T-helper 9 cell (primary cell): ENCODE measurements around the gene SCN8A.
"Not testable (repeated sequence)": the region's sequence is repeated elsewhere in the genome, so short reads cannot be mapped to it uniquely, and the experiment has no call there.

Experiments used
- DNase-seq: peaks from one replicate; pipeline ENCODE4 v3.0.0-alpha.2; 2020

SCN8A gene

DNA sequence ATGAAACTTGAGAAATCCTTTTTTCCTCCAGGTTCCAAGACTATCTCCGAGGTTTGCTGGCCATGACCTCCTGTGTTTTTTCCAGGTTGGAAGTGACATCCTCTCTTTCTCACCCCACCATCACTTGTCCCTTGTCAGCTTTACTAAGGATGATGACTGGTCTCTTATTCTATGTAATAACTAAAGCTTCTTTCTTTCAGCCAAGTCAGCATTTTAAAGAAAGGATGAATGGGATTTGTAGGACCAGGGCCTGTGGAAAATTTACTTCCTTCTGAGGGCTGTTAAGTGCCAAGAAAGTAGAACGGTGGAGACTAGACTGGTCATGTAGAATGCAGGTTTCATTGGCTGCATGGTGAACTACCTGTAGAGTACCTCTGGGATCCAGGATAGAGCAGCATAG lies 183.9 kb downstream of the SCN8A start:
- DNase-seq, result no peak

GRCh38 chr12:51777457-51777856 lies 186.4 kb downstream of the SCN8A start:
- no peak for DNase-seq

- no peak for DNase-seq
Observed at GRCh38 chr12:51777973-51778372, 186.9 kb downstream of the SCN8A start.

GRCh38 chr12:51779876-51780275 lies 188.8 kb downstream of the SCN8A start:
- DNase-seq, result no peak

DNA sequence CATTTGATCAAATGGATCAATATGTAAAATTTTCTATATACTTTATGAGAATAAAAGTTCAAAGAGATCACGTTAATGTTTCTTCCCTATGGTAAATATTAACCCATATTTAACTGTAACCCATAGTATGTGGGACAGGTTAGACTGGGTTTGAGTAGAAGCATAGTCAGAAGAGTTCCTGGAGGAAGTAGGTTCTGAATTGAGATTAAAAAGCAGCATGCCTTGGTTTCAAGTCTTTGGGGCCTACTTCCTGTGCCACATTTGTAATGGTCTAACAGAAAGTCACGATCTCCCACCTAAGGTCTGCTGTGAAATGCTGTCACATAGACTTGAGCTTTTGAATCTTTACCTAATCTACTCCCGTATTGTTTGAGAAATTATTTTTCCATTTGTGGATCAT lies 193.7 kb downstream of the SCN8A start:
- DNase-seq, result no peak

DNA sequence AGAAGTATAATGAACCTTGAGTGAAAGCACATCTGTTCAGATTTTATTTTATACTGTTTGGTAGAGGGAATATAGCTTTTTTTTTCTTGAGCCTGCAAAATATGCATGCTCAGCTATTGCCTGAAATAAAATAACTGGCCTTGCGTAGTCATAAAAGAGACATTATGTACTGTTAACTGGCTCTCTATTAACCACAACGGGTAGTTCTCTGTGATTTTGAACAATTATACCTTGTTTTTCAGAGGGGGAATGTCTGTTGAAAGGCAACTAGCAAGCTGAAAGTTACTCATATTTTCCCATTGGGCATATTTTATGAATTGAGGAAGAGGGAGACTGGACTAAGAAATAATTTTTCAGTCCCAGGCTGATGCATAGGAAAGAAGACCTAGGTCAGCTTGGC lies 194.9 kb downstream of the SCN8A start:
- DNase-seq, result no peak

GRCh38 chr12:51788876-51789275 lies 197.8 kb downstream of the SCN8A start:
- DNase-seq, result no peak

DNA sequence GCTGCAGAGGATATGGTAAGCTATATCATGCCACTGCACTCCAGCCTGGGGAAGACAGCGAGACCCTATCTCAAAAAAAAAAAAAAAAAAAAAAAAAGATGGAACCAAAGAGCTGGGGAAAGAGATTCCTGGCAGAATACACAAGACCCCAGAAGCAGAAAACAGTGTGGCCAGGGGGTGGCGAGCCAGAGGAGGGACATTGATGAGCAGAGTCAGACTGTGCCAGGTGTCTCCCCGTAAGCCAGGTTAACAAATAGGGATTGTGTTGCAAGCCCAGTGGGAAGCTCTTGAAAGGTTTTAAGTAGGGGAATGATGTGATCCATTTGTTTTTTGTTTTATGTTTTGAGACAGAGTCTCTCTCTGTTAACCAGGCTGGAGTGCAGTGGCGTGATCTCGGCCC lies 201.4 kb downstream of the SCN8A start:
- DNase-seq, result no peak

- no peak for DNase-seq
Observed at GRCh38 chr12:51793201-51793600, 202.2 kb downstream of the SCN8A start.

- no peak for DNase-seq
Observed at GRCh38 chr12:51797301-51797700, 206.3 kb downstream of the SCN8A start.

GRCh38 chr12:51798051-51798450 lies 207.0 kb downstream of the SCN8A start:
- not testable (repeated sequence) for DNase-seq

GRCh38 chr12:51798501-51798900 lies 207.5 kb downstream of the SCN8A start:
- no peak for DNase-seq

GRCh38 chr12:51801027-51801426 lies 210.0 kb downstream of the SCN8A start:
- no peak for DNase-seq

DNA sequence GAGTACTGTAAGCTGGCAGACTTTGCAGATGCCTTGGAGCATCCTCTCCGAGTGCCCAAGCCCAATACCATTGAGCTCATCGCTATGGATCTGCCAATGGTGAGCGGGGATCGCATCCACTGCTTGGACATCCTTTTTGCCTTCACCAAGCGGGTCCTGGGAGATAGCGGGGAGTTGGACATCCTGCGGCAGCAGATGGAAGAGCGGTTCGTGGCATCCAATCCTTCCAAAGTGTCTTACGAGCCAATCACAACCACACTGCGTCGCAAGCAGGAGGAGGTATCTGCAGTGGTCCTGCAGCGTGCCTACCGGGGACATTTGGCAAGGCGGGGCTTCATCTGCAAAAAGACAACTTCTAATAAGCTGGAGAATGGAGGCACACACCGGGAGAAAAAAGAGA lies 215.9 kb downstream of the SCN8A start:
- no peak for DNase-seq

DNA sequence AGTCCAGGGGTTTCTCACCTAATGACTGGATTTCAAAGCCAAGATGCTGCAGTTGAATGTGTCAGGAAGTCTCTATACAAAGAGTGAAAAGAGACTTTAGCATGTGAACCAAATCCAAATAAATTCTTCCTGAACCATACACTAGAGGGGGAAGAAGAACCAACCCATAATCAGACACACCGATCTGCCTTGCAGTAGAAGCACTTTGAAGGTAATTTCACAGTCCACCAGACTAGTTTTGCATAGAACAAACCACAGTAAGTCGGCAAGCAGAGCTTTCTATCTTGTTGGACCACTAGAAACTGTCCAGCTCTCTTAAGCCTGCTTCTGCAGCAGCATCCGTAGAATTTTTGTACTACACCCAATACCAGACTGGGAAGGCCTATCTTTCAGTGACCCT lies 218.2 kb downstream of the SCN8A start:
- no peak for DNase-seq

DNA sequence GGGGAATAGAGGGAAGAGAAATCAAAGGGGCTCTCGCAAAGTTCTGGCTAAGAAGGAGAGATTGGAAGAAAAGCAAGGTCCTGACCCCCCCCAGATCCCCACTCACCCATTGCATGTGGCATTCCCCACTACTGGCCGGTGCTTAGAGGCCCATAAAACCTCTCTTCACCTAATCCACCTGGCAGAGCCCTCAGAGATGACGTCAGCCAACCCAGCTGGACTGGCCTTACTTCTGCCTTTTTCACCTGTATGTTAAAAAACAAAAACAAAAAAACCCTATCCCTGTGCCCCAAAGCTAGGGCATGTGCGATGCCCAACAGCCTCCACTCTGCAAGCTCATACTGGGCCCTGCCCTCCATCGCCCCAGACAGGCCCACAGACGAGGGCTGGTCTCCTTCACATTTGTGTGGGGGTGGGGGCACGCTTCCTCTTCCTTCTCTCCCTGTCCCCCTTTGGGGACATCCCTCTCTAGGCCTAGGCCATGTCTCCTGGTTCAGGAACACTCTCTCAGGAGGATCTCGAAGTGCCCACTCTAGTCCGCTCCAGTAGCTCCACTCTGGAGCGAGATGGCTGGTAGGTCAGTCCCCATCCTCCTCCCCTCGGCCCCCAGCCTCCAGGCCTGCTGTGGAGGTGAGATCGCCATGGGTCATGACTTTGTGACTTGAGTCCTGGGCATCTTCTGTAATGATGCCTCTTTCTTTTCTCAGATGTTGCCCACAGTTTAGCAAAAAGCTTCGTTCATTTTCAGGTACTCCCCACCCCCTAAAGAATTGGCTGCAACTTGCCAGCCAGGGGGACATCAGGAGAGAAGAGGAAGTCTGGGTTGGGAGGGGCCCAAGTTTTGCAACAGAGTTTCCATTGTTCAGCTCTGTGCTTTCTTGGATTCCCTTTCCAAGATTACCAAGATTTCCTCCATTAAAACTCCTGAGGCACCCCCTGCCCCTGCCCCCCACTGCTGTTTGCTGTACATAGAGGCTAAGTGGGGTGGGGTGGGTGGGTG lies 220.5 kb downstream of the SCN8A start:
- DNase-seq, result no peak

GRCh38 chr12:51812871-51813270 lies 221.8 kb downstream of the SCN8A start:
- DNase-seq, result no peak

DNA sequence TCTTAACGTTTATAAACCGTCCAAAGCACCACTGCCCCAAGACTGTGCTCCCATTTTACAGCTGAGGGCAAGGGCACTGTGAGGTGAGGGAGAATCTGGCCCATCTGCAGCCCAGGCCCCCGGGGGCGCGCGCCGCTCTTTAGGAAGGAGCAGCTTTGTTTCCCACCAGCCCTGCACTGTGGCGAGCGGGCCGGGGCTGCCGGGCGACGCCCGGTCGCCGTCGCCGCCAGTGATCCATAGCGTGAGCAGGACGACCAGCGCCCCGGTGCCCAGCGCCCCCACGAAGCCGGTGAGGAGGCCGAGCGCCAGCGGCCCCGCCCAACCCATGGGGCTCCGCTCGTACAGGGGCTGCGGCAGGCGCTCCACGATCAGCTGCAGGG lies 222.9 kb downstream of the SCN8A start:
- DNase-seq, result no peak

GRCh38 chr12:51814311-51815088 lies 223.5 kb downstream of the SCN8A start:
- DNase-seq, result peak; percentile 51

GRCh38 chr12:51815571-51815970 lies 224.5 kb downstream of the SCN8A start:
- no peak for DNase-seq

- no peak for DNase-seq
Observed at GRCh38 chr12:51817027-51817953, 226.3 kb downstream of the SCN8A start.

DNA sequence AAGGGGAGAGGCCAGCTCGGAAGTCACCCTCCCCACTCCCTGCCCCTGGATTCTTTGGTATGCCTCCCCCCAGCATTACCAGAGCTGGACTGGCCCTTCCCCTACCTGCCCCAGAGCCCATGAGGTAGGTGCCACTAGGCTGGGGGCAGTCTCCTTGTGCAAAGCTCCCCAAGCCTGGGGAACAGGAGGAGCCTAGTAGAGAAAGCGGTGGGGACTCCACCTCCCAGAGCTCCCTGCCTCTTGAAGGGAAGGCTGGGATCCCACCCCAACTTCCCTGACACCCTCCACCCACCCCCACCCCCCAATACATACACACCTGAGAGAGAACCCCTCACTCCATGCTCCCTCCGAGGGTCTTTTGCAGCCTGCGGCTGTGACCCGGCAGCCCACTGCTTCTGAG lies 227.1 kb downstream of the SCN8A start:
- DNase-seq, result no peak
